ENCODE data around the gene LDLRAD1. TPM values are rescaled to one million over a fixed set of nuclear protein-coding genes. Genes with fewer than 3 reads are reported as not detected.

The LDLRAD1 gene
- total and polyA plus RNA-seq, 2 donors (not counting 3 experiments of a cell fraction or from before 2014, with no cell fraction given): not detected

- no peak for TF ChIP-seq POLR2AphosphoS5 (IDR thresholded peaks at IDR 0.05; ENCODE audit: insufficient read depth, low read depth, low read length)
- TF ChIP-seq CTCF (IDR thresholded peaks at IDR 0.05; ENCODE audit: extremely low read depth in 1 of 2, insufficient read depth in 1 of 2, low read depth in 1 of 2, low read length in 2 of 2): no peak
- TF ChIP-seq GATA2 (IDR thresholded peaks at IDR 0.05; ENCODE audit: insufficient read depth, insufficient read length, low read depth, low read length): no peak
- TF ChIP-seq FOS (IDR thresholded peaks at IDR 0.05; ENCODE audit: borderline replicate concordance, insufficient read depth, low read length): peak; percentile 41
- no peak for TF ChIP-seq MYC (IDR thresholded peaks at IDR 0.05; ENCODE audit: low read depth, low read length)
- TF ChIP-seq POLR2A (IDR thresholded peaks at IDR 0.05; ENCODE audit: low read depth, low read length): no peak
- no peak for TF ChIP-seq MAX (IDR thresholded peaks at IDR 0.05; ENCODE audit: insufficient read depth, insufficient read length)
- no peak for DNase-seq (ENCODE audit: low read depth, low spot score)
- FAIRE-seq: no peak
- Histone ChIP-seq H3K9me3 (replicated peaks; ENCODE audit: control insufficient read depth, insufficient read depth, low read length) (no peaks in the 10 kb centered on the region), H3K27me3 (ENCODE audit: control insufficient read depth in 2 of 2, insufficient read depth in 2 of 2, low read length in 2 of 2) (no peaks in the 10 kb centered on the region), H3K4me1 (ENCODE audit: control insufficient read depth, extremely low read depth, insufficient read depth, low read length) (no peaks in the 10 kb centered on the region), H3K4me2 (ENCODE audit: insufficient read depth, low read length) (no peak overlapping the region), H4K20me1 (replicated peaks; ENCODE audit: control insufficient read depth, extremely low read depth, insufficient read depth, low read length) (no peaks in the 10 kb centered on the region), H3K27ac (ENCODE audit: insufficient read depth, low read depth, low read length) (no peak overlapping the region), H3K4me3 (replicated peaks in 1 of 3; ENCODE audit: insufficient read depth in 1 of 3, low read depth in 1 of 3, low read length in 3 of 3) (no peak overlapping the region), H3K79me2 (ENCODE audit: control insufficient read depth, insufficient read depth, low read length) (no peaks in the 10 kb centered on the region), H3K9ac (replicated peaks; ENCODE audit: extremely low read depth, insufficient read depth, low read length) (no peak overlapping the region), H2AFZ (ENCODE audit: low read depth, low read length) (no peak overlapping the region), H3K36me3 (ENCODE audit: control insufficient read depth in 2 of 2, extremely low read depth in 1 of 2, insufficient read depth in 2 of 2, low read length in 2 of 2) (peaks cover 3 to 11% of the 10 kb centered on the region in 2 experiments), H3K9me1 (replicated peaks; ENCODE audit: control insufficient read depth, extremely low read depth, insufficient read depth, low read length) (no peaks in the 10 kb centered on the region)
- intact Hi-C loops (cut with micrococcal nuclease) (no loop called here), dilution Hi-C loops (cut with MboI; ENCODE audit: extremely low pct_ligation_motif_present, low sequenced_read_pairs) (no loop called here)
- ChIA-PET POLR2A (no interaction called here), CTCF (no interaction called here)
- no TSS peak for BruUV-seq (replicated peaks)
These were observed 49.9 kb downstream of the LDLRAD1 start for GRCh38 chr1:53968125-53968513.

Measured in endothelial cell of umbilical vein (primary cell).